Ovary (tissue), 3 donors: ENCODE measurements around the gene NR1H4.

Experiments
- CTCF ChIP-seq, 3 donors: fragments of 450-650 bp in 2 of 3; fragments of 200-600 bp in 1 of 3; IDR thresholded peaks; one replicate each; pipeline versions ENCODE4 v1.5.1 to v1.8.0; 2016 to 2022; ENCODE audit warnings: antibody characterized with exemption in 3 of 3, mild to moderate bottlenecking in 1 of 3
- EP300 ChIP-seq: sonication (generic); formaldehyde crosslinking; IDR thresholded peaks from one replicate; pipeline ENCODE4 v1.6.1; 2017; ENCODE audit warnings: antibody characterized with exemption
- POLR2A ChIP-seq: fragments of 450-650 bp; IDR thresholded peaks from one replicate; pipeline ENCODE4 v1.6.1; 2017; ENCODE audit warnings: antibody characterized with exemption, mild to moderate bottlenecking, moderate library complexity
- donor health status: DM: no; HTN: no; CAD: no.

GRCh38 chr12:100554608-100555077 lies 81.0 kb downstream of the NR1H4 start:
- TF ChIP-seq CTCF (IDR thresholded peaks at IDR 0.05) (peak; percentile 82 to 99 (median 99)), EP300 (no peak), POLR2A (no peak)
